ENCODE measurements around the gene NPHS2. TPM values are rescaled to one million over a fixed set of nuclear protein-coding genes. Genes with fewer than 3 reads are reported as not detected.

The NPHS2 gene
- polyA plus RNA-seq, 1 donor (not counting 4 experiments of a cell fraction or from before 2014, with no cell fraction given), result not detected

- Histone ChIP-seq H3K4me2 (ENCODE audit: control insufficient read depth, extremely low read depth, insufficient read depth, low read depth, low read length) (no peak overlapping the region), H4K20me1 (ENCODE audit: control insufficient read depth, extremely low read depth, insufficient read depth, low read length) (no peaks in the 10 kb centered on the region), H3K36me3 (ENCODE audit: control insufficient read depth in 2 of 2, extremely low read depth in 1 of 2, insufficient read depth in 2 of 2, low read length in 2 of 2) (no peaks in the 10 kb centered on the region), H3K4me3 (ENCODE audit: control insufficient read depth in 2 of 3, extremely low read depth in 1 of 3, insufficient read depth in 2 of 3, low read depth in 1 of 3, low read length in 3 of 3) (no peak overlapping the region), H3K9me1 (ENCODE audit: control insufficient read depth, extremely low read depth, insufficient read depth, low read length) (no peaks in the 10 kb centered on the region), H3K27ac (ENCODE audit: control insufficient read depth, insufficient read depth, low read length) (no peak overlapping the region), H3K9ac (ENCODE audit: control insufficient read depth, extremely low read depth, insufficient read depth, low read length) (no peak overlapping the region), H3K4me1 (ENCODE audit: control insufficient read depth, extremely low read depth, insufficient read depth, low read length) (no peaks in the 10 kb centered on the region), H3K9me3 (ENCODE audit: control insufficient read depth, low read depth, low read length) (no peaks in the 10 kb centered on the region), H3K79me2 (ENCODE audit: control insufficient read depth, insufficient read depth, low read length) (no peaks in the 10 kb centered on the region), H3K27me3 (ENCODE audit: control insufficient read depth, extremely low read depth, insufficient read depth, low read length) (no peaks in the 10 kb centered on the region), H2AFZ (ENCODE audit: control insufficient read depth, low read length) (no peak overlapping the region)
- dilution Hi-C loops (cut with MboI; ENCODE audit: extremely low pct_ligation_motif_present, low sequenced_read_pairs), result no loop called here
- no peak for FAIRE-seq
- no peak for DNase-seq (ENCODE audit: low read depth, low spot score)
- TF ChIP-seq EZH2 (IDR thresholded peaks at IDR 0.05; ENCODE audit: low read length) (no peak), CTCF (optimal IDR thresholded peaks at IDR 0.05 in 1 of 3, IDR thresholded peaks at IDR 0.05 in 1 of 3, conservative IDR thresholded peaks at IDR 0.05 in 1 of 3; ENCODE audit: extremely low read depth in 1 of 3, insufficient read depth in 2 of 3, low read length in 3 of 3) (no peak)
Measured at GRCh38 chr1:179545321-179545720, 30.4 kb downstream of the NPHS2 start.

GRCh38 chr1:179541774-179542173 is 34.0 kb downstream of the NPHS2 start:
- FAIRE-seq (no peak), DNase-seq (ENCODE audit: low read depth, low spot score) (no peak)
- Histone ChIP-seq H3K36me3 (ENCODE audit: control insufficient read depth in 2 of 2, extremely low read depth in 1 of 2, insufficient read depth in 2 of 2, low read length in 2 of 2) (no peaks in the 10 kb centered on the region), H3K9me3 (ENCODE audit: control insufficient read depth, low read depth, low read length) (no peaks in the 10 kb centered on the region), H2AFZ (ENCODE audit: control insufficient read depth, low read length) (no peak overlapping the region), H3K79me2 (ENCODE audit: control insufficient read depth, insufficient read depth, low read length) (no peaks in the 10 kb centered on the region), H3K9ac (ENCODE audit: control insufficient read depth, extremely low read depth, insufficient read depth, low read length) (no peak overlapping the region), H4K20me1 (ENCODE audit: control insufficient read depth, extremely low read depth, insufficient read depth, low read length) (no peaks in the 10 kb centered on the region), H3K4me2 (ENCODE audit: control insufficient read depth, extremely low read depth, insufficient read depth, low read depth, low read length) (no peak overlapping the region), H3K4me1 (ENCODE audit: control insufficient read depth, extremely low read depth, insufficient read depth, low read length) (no peaks in the 10 kb centered on the region), H3K4me3 (ENCODE audit: control insufficient read depth in 2 of 3, extremely low read depth in 1 of 3, insufficient read depth in 2 of 3, low read depth in 1 of 3, low read length in 3 of 3) (no peak overlapping the region), H3K27ac (ENCODE audit: control insufficient read depth, insufficient read depth, low read length) (no peak overlapping the region), H3K27me3 (ENCODE audit: control insufficient read depth, extremely low read depth, insufficient read depth, low read length) (no peaks in the 10 kb centered on the region), H3K9me1 (ENCODE audit: control insufficient read depth, extremely low read depth, insufficient read depth, low read length) (no peaks in the 10 kb centered on the region)
- dilution Hi-C loops (cut with MboI; ENCODE audit: extremely low pct_ligation_motif_present, low sequenced_read_pairs), result no loop called here
- TF ChIP-seq EZH2 (IDR thresholded peaks at IDR 0.05; ENCODE audit: low read length) (no peak), CTCF (optimal IDR thresholded peaks at IDR 0.05 in 1 of 3, IDR thresholded peaks at IDR 0.05 in 1 of 3, conservative IDR thresholded peaks at IDR 0.05 in 1 of 3; ENCODE audit: extremely low read depth in 1 of 3, insufficient read depth in 2 of 3, low read length in 3 of 3) (no peak)

Measured in keratinocyte (primary cell).